NT2/D1 (cell line): ENCODE results near the gene S100A14.

Experiments
- DNase-seq: peaks from one replicate; pipeline ENCODE4 v3.0.0-alpha.2; 2011; ENCODE audit warnings: low read depth, low spot score
- H3K27me3 ChIP-seq: 2 replicates; pipeline ENCODE4 v1.6.0; 2011; ENCODE audit warnings: mild to moderate bottlenecking; ENCODE audit not compliant: insufficient read length, insufficient read depth
- H3K36me3 ChIP-seq: 2 replicates; pipeline ENCODE4 v1.6.1; 2011; ENCODE audit warnings: mild to moderate bottlenecking, low read length, mixed read lengths; ENCODE audit not compliant: insufficient read depth, insufficient read length
- H3K4me1 ChIP-seq: 2 replicates; pipeline ENCODE4 v1.5.1; 2011; ENCODE audit not compliant: insufficient read depth, insufficient read length
- H3K4me3 ChIP-seq: 2 replicates; pipeline ENCODE4 v1.5.1; 2011; ENCODE audit warnings: low read depth; ENCODE audit not compliant: insufficient read length
- H3K9ac ChIP-seq: 2 replicates; pipeline ENCODE4 v1.6.0; 2011; ENCODE audit warnings: low read depth; ENCODE audit not compliant: insufficient read length
- H3K9me3 ChIP-seq: 2 replicates; pipeline ENCODE4 v1.5.1; 2011; ENCODE audit warnings: mild to moderate bottlenecking, low read length; ENCODE audit not compliant: insufficient read depth
- SUZ12 ChIP-seq: IDR thresholded peaks from 2 replicates; pipeline ENCODE4 v1.6.1; 2011; ENCODE audit not compliant: insufficient read length, insufficient read depth; ENCODE audit errors: extremely low read depth
- YY1 ChIP-seq: IDR thresholded peaks from 2 replicates; pipeline ENCODE4 v1.6.1; 2011; ENCODE audit not compliant: insufficient read length, insufficient read depth
- ZNF274 ChIP-seq: IDR thresholded peaks from 2 replicates; pipeline ENCODE4 v1.6.1; 2011; ENCODE audit warnings: mild to moderate bottlenecking, low read depth, low read length

S100A14 gene

GRCh38 chr1:153573351-153573750 lies 42.8 kb downstream of the S100A14 start:
- TF ChIP-seq ZNF274 (no peak), SUZ12 (no peak), YY1 (no peak)
- Histone ChIP-seq H3K9me3 (peaks cover 21% of the 10 kb centered on the region; the same call in 1 of the 2 replicates), H3K9ac (no peak overlapping the region), H3K27me3 (no peaks in the 10 kb centered on the region), H3K4me3 (no peak overlapping the region), H3K4me1 (peaks cover 3% of the 10 kb centered on the region), H3K36me3 (no peaks in the 10 kb centered on the region)
- no peak for DNase-seq

GRCh38 chr1:153572569-153573015 lies 43.5 kb downstream of the S100A14 start:
- Histone ChIP-seq H3K27me3 (no peaks in the 10 kb centered on the region), H3K4me3 (no peak overlapping the region), H3K4me1 (peaks cover 7% of the 10 kb centered on the region), H3K36me3 (no peaks in the 10 kb centered on the region), H3K9ac (no peak overlapping the region), H3K9me3 (peaks cover 21% of the 10 kb centered on the region; the same call in 1 of the 2 replicates)
- no peak for DNase-seq
- no peak for TF ChIP-seq YY1
- no peak for TF ChIP-seq ZNF274
- no peak for TF ChIP-seq SUZ12

GRCh38 chr1:153571706-153572105 lies 44.4 kb downstream of the S100A14 start:
- no peaks in the 10 kb centered on the region for H3K27me3 ChIP-seq
- peaks cover 13% of the 10 kb centered on the region for H3K4me1 ChIP-seq
- H3K9ac ChIP-seq = no peak overlapping the region
- no peak for DNase-seq
- H3K9me3 ChIP-seq = peaks cover 21% of the 10 kb centered on the region; the same call in 1 of the 2 replicates
- TF ChIP-seq SUZ12 (no peak), YY1 (no peak), ZNF274 (no peak)
- H3K36me3 ChIP-seq = no peaks in the 10 kb centered on the region
- H3K4me3 ChIP-seq = no peak overlapping the region

GRCh38 chr1:153570874-153571273 lies 45.3 kb downstream of the S100A14 start:
- no peak for DNase-seq
- Histone ChIP-seq H3K9ac (no peak overlapping the region), H3K36me3 (no peaks in the 10 kb centered on the region), H3K9me3 (peaks cover 14% of the 10 kb centered on the region; the same call in 1 of the 2 replicates), H3K4me1 (peaks cover 16% of the 10 kb centered on the region), H3K4me3 (no peak overlapping the region), H3K27me3 (no peaks in the 10 kb centered on the region)
- no peak for TF ChIP-seq ZNF274
- TF ChIP-seq SUZ12 = no peak
- TF ChIP-seq YY1 = no peak

- no peak for DNase-seq
- no peak for TF ChIP-seq YY1
- TF ChIP-seq SUZ12 = no peak
- no peak for TF ChIP-seq ZNF274
- H3K27me3 ChIP-seq = no peaks in the 10 kb centered on the region
- H3K9ac ChIP-seq = no peak overlapping the region
- H3K4me1 ChIP-seq = peaks cover 24% of the 10 kb centered on the region
- no peak overlapping the region for H3K4me3 ChIP-seq
- peaks cover 5% of the 10 kb centered on the region; the same call in 1 of the 2 replicates for H3K9me3 ChIP-seq
- no peaks in the 10 kb centered on the region for H3K36me3 ChIP-seq
These were observed 46.7 kb downstream of the S100A14 start for GRCh38 chr1:153569465-153569864.

GRCh38 chr1:153568367-153569099 lies 47.6 kb downstream of the S100A14 start:
- Histone ChIP-seq H3K27me3 (no peaks in the 10 kb centered on the region), H3K4me1 (peaks cover 32% of the 10 kb centered on the region), H3K9me3 (no peaks in the 10 kb centered on the region), H3K4me3 (peak overlapping the region; percentile 10), H3K36me3 (no peaks in the 10 kb centered on the region), H3K9ac (peak overlapping the region; percentile 72)
- TF ChIP-seq ZNF274 = no peak
- TF ChIP-seq YY1 = no peak
- TF ChIP-seq SUZ12 = no peak
- peak; percentile 93 for DNase-seq

- DNase-seq = no peak
- Histone ChIP-seq H3K4me1 (peaks cover 33% of the 10 kb centered on the region), H3K36me3 (no peaks in the 10 kb centered on the region), H3K9me3 (no peaks in the 10 kb centered on the region), H3K9ac (peak overlapping the region; percentile 72), H3K4me3 (peak overlapping the region; percentile 10), H3K27me3 (no peaks in the 10 kb centered on the region)
- no peak for TF ChIP-seq SUZ12
- no peak for TF ChIP-seq YY1
- TF ChIP-seq ZNF274 = no peak
These were observed 48.3 kb downstream of the S100A14 start for GRCh38 chr1:153567621-153568366.
